Psoas muscle (tissue), 8 donors: ENCODE data around the gene RNF183. TPM values are rescaled to one million over a fixed set of nuclear protein-coding genes. Genes with fewer than 3 reads are reported as not detected.

Experiments used
- ATAC-seq, 4 donors: fragments of 200-7000 bp; cut with Tn5 transposase; one replicate each; pipeline ENCODE4 v1.9.1; 2020; ENCODE audit warnings: moderate library complexity in 3 of 4, mild to moderate bottlenecking in 2 of 4
- DNase-seq, 2 donors: peaks; one replicate each; pipeline ENCODE4 v3.0.0-alpha.2; 2020
- H3K27ac ChIP-seq: fragments of 200-600 bp; one replicate; pipeline ENCODE4 v1.8.0; 2022
- H3K27me3 ChIP-seq, 3 donors: fragments of 200-600 bp in 1 of 3; one replicate each; pipeline versions ENCODE4 v1.6.1 to v1.8.0; 2013 to 2022; ENCODE audit warnings: low read length in 2 of 3, mild to moderate bottlenecking in 2 of 3, moderate library complexity in 1 of 3; ENCODE audit not compliant: insufficient read depth in 3 of 3
- H3K36me3 ChIP-seq, 2 donors: fragments of 200-600 bp in 1 of 2; one replicate each; pipeline versions ENCODE4 v1.6.1 to v1.8.0; 2013 to 2022; ENCODE audit warnings: low read depth in 1 of 2, mild to moderate bottlenecking in 1 of 2, moderate library complexity in 1 of 2; ENCODE audit not compliant: insufficient read depth in 1 of 2
- H3K4me1 ChIP-seq: fragments of 200-600 bp; one replicate; pipeline ENCODE4 v1.8.0; 2022
- H3K4me3 ChIP-seq: fragments of 200-600 bp; one replicate; pipeline ENCODE4 v1.8.0; 2022; ENCODE audit warnings: mild to moderate bottlenecking
- H3K9me3 ChIP-seq: fragments of 200-600 bp; one replicate; pipeline ENCODE4 v1.8.0; 2022
- WGBS, 3 donors: extraction: QIAGEN DNeasy Blood & Tissue Kit; methylation state at CpG; one replicate each; pipeline versions ENCODE4 v1.1.6 to v1.1.7; 2013; 5-methylcytosine and 5-hydroxymethylcytosine counted together
- intact Hi-C, 2 donors: fragments of 100-400 bp; cut with DNase I; formaldehyde crosslinking; loops; one replicate each; pipeline versions ENCODE4 v1.11.0 to v1.14.2; 2022
- polyA plus RNA-seq, 3 donors: library from polyadenylated mRNA; stranded (reverse); fragments of 200-250 nt; gene quantifications; one replicate each; pipeline ENCODE4 v1.2.3, GENCODE V29; 2013
- total RNA-seq, 4 donors: library from RNA; stranded (reverse); fragmentation: NEBNext Ultra II Directional in 2 of 4; extraction: Animal tissue kit (Norgen Biotek cat#: 25700) in 2 of 4; gene quantifications; one replicate each; pipeline versions ENCODE4 v1.2.1 to v1.2.4, GENCODE V29; 2021 to 2023
- TF ChIP-seq, protein P1 (sequence below): fragments of 200-600 bp; IDR thresholded peaks from one replicate; pipeline ENCODE4 v1.8.0; 2022; ENCODE audit warnings: antibody characterized with exemption
- donor health status: healthy with polysubstance abuse.
- donor health status: DM: no; HTN: no; CAD: no; lungs with moderate emphysema.
- donor health status: Bipolar disorder and iron deficiency.
- donor health status: healthy.
- donor health status: DM: yes; HTN: yes; CAD: no.
- donor health status: DM: no; HTN: no; CAD: no.
- donor health status: DM: no; HTN: no; CAD: no.
- donor health status: DM: yes; HTN: yes; CAD: no.

RNF183 gene
- total and polyA plus RNA-seq, 7 donors: 0.05 TPM; not detected in 6

DNA sequence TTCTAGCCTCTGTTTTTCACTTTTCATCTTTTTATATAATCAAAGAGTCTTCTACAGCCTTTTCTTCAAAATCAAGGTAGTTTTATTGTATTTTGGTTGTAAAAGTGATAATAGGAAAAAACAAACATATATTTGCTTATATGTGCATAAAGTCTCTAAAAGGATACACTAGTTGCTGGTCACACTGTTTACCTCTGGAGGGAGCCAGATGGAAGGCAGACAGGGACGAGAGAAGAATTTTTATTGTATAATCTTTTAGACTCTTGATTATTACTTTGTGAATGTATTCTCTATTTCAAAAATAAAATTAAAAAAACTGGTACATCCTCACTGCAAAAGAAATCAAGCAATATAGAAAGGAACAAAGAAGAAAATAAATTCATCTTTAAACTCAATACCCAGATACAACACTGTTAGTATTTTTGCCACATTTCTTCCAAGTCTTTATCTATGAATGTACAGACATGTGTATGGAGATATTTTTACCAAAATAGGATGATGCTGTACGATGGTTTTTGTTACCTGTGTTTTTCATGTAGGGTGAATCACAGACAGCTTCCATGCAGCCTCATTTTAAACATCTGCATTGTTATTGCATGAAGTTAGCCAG, 6.1 kb upstream of the RNF183 start:
- intact Hi-C loops: no loop called here
- Histone ChIP-seq H3K36me3 (no peaks in the 10 kb centered on the region), H3K27ac (no peak overlapping the region), H3K4me3 (no peak overlapping the region), H3K4me1 (no peaks in the 10 kb centered on the region), H3K27me3 (no peaks in the 10 kb centered on the region), H3K9me3 (no peaks in the 10 kb centered on the region)
- ATAC-seq (peak in 1 of 4 donors; percentile 61), DNase-seq (no peak)
- 9 to 13% (median 12%) methylated on average over 2 of the region's 2 CpGs for WGBS, 3 donors
- TF ChIP-seq, protein P1, sequence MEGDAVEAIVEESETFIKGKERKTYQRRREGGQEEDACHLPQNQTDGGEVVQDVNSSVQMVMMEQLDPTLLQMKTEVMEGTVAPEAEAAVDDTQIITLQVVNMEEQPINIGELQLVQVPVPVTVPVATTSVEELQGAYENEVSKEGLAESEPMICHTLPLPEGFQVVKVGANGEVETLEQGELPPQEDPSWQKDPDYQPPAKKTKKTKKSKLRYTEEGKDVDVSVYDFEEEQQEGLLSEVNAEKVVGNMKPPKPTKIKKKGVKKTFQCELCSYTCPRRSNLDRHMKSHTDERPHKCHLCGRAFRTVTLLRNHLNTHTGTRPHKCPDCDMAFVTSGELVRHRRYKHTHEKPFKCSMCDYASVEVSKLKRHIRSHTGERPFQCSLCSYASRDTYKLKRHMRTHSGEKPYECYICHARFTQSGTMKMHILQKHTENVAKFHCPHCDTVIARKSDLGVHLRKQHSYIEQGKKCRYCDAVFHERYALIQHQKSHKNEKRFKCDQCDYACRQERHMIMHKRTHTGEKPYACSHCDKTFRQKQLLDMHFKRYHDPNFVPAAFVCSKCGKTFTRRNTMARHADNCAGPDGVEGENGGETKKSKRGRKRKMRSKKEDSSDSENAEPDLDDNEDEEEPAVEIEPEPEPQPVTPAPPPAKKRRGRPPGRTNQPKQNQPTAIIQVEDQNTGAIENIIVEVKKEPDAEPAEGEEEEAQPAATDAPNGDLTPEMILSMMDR: peak; percentile 58

DNA sequence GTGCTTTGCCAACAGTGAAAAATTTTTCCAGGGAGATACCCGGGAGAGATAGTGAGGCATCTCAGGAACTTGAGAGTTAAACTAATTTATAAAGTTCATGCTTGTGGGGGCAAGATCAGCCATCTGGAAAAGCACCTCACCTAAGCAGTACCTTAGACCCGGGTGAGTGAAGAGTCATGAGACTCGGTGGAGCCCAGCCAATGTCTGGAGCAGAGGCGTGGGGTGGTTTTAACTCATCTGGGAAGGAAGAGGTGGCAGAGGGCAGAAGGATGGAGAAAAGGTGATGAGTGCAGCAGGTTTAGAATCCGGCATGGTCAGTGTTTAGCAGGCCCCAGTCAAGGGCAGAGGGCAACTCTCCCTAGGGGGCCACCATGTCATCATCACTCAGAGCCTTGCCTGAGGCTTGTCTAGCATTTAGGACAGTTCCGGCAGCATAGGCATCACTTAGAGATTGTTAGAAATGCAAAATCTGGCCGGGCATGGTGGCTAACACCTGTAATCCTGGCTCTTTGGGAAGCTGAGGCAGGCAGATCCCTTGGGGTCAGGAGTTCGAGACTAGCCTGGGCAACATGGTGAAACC, 4.3 kb upstream of the RNF183 start:
- no peak for DNase-seq
- Histone ChIP-seq H3K9me3 (no peaks in the 10 kb centered on the region), H3K27ac (no peak overlapping the region), H3K4me1 (no peaks in the 10 kb centered on the region), H3K27me3 (no peaks in the 10 kb centered on the region), H3K4me3 (no peak overlapping the region), H3K36me3 (no peaks in the 10 kb centered on the region)
- no peak for ATAC-seq
- intact Hi-C loops: no loop called here
- 48 to 60% (median 58%) methylated on average over 8 of the region's 8 CpGs for WGBS, 3 donors
- TF ChIP-seq, protein P1: no peak

DNA sequence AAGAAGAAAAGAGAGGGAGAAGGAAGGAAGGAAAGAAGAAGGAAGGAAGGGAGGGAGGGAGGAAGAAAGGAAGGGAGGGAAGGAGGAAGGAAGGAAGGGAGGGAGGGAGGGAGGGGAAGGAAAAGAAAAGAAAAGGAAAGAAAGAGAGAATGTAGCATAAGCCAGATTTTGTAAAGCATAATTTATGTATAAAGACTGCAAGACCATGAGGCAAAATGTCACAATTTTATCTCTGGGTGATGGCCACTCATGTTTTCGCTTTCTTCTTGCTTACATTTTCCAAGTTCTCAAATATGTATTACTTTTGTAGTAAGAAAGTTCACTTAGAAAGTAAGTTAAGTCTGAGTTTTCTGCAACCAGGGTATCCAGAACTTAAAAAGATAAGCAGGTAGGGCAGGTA, 3.4 kb upstream of the RNF183 start:
- Histone ChIP-seq H3K9me3 (no peaks in the 10 kb centered on the region), H3K4me3 (no peak overlapping the region), H3K27me3 (no peaks in the 10 kb centered on the region), H3K4me1 (no peaks in the 10 kb centered on the region), H3K36me3 (no peaks in the 10 kb centered on the region), H3K27ac (no peak overlapping the region)
- ATAC-seq (no peak), DNase-seq (no peak)
- intact Hi-C loops: no loop called here
- WGBS, 3 donors: 97 to 100% (median 98%) methylated on average over 1 of the region's 1 CpG
- TF ChIP-seq, protein P1: no peak

DNA sequence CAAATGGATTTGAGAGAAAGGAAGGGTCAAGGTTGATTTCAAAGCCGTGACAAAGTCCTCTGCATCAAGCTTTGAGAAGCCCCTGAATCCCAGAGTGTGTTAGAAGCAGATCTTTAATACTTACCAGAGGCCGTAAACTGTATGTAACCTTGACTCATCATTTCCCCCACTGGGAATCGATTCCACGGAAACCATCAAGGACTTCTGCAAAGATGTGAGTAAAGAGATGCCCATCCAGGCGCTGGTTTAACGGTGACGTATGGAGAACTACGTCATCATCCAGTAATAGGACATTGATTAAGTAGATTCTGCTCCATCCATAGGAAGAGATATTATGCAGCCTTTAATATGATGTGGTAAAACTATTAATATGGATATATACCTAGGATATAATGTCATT, 1.6 kb downstream of the RNF183 start:
- TF ChIP-seq, protein P1: no peak
- DNase-seq (no peak), ATAC-seq (no peak)
- Histone ChIP-seq H3K4me1 (no peaks in the 10 kb centered on the region), H3K4me3 (no peak overlapping the region), H3K27me3 (no peaks in the 10 kb centered on the region), H3K36me3 (no peaks in the 10 kb centered on the region), H3K27ac (no peak overlapping the region), H3K9me3 (no peaks in the 10 kb centered on the region)
- WGBS, 3 donors: 85 to 91% (median 86%) methylated on average over 8 of the region's 8 CpGs
- intact Hi-C loops: no loop called here
